AG08395 (cell line): ENCODE results near the gene APBA2.
"Not testable (repeated sequence)": the region's sequence is repeated elsewhere in the genome, so short reads cannot be mapped to it uniquely, and the experiment has no call there.

ENCODE experiments used
- DNase-seq: peaks from one replicate; pipeline ENCODE4 v3.0.0; 2012; ENCODE audit warnings: mixed read lengths, low spot score

The APBA2 gene

DNA sequence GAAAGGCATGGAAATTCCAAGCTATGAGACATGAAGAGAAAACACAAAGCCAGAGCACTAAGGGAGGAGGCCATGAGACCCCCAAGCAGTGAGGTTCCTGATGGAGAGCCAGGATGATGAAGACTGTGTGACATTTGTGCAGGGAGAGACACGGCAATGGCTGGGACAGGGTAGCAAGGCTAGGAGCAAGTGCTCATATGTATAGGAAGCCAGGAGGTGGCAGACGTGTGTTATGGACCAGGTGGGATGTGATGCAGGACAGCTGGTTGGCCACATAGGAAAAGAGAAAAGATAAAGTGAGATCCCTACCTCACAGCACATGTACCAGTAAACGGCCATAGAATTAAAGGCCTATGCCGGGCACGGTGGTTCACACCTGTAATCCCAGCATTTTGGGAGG, 112.7 kb downstream of the APBA2 start:
- no peak for DNase-seq

DNA sequence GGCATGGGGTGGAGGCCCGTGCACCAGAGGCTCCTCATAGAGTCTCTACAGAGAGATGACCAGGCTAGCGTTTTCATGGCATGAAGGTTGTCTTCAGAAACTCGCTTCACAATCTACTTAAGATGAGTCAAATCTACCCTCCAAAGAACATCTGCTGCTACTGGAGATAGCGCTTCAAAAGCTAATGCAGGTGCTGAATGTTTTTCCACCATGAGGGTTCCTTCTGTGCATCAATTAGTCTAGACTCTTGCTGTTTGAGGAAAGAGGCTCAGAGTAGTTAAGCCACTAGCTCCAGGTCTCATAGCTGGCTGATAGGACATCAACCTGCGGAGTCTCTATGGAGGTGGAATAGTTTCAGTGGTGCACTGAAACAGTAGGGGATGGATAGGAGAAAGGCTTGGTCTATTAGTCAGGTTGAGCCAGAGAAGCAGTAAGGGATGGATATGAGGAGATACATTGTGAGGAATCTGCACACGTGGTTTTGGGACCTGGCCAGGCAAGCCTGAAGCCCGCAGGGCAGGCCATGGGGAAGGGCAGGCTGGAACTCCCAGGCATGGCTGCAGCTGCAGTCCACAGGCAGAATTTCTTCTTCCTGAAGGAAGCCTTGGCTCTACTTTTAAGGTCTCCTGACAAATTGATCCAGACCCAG, 117.5 kb downstream of the APBA2 start:
- no peak for DNase-seq

DNA sequence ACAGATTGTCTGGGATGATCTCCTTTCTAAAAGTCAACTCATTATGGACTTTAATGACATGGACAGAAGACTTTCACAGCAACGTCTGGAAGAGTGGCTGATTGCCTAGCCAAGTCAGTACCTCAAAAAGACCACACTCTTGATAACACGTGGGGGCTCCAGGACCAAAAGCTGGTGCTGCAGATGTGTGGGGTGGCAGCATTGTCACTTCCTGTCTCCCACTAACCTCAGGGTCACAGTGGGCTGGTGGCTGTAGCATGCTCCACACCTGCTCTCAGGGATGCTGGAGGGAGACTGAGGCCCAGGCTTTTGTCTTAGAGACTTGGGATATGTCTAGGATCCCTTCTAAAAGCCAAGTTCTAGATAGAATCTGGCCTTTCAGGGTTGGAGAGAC, 118.1 kb downstream of the APBA2 start:
- DNase-seq: no peak

DNA sequence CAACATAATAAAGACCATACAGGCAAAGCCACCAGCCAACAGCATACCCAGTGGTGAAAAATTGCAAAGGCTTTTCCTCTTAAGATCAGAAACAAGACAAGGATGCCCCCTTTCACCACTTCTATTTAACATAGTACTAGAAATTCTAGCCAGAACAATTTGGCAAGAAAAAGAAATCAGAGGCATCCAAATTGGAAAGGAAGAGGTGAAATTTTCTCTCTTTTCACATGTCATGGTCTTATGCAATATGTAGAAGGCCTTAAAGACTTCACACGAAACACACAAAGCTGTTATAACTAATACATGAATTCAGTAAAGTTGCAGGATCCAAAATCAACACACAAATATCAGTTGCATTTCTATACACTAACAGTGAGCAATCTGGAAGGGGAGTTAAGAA, 120.2 kb downstream of the APBA2 start:
- no peak for DNase-seq

DNA sequence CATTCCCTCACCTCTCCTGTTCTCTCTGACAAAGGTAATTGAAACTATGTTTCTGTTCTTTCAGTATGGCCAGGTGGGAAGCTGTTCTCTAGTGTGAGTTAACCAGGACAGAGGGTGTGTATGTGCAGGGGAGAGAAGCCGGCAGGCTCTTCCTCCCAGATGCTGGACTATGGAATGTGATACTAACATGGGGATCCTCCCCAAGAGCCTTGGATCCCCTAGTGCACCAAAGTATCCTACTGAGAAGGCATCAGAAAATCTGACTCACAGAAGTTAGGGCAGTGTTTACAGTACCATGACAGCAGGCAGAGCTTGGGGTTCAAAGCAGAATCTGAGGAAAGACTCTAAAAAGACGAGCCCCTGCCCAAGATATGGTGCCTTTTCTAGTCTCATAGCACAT, 123.1 kb downstream of the APBA2 start:
- no peak for DNase-seq

DNA sequence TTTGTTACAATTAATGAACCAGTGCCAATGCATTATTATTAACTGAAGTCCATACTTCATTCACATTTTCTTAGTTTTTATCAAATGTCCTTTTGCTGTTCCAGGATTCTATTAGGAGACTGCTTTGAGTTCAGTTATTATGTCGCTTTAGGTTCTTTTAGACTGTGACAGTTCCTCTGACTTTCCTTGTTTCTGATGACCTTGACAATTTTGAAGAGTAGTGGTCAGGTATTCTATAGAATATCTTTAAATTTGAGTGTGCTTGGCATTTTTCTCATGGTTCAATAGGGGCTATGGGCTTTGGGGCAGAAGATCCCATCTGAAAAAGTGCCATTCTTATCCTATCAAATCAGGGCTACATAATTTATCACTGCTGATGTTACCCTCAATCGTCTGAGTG, 126.3 kb downstream of the APBA2 start:
- no peak for DNase-seq

DNA sequence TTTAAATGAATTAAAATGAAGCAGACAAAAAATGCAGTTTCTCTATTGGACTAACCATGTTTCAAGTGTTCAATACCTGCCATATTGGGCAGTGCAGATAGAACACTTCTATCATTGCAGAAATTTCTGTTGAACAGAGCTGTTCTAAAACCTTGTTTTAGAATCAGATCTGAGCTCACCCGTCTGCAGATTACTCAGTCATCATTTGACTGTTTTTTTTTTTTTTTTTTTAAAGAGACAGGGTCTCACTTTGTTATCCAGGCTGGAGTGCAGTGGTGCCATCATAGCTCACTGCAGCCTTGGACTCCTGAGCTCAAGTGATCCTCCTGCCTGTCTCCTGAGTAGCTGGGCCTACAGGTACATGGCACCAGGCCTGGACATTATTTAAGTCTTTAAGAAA, 128.7 kb downstream of the APBA2 start:
- no peak for DNase-seq

DNA sequence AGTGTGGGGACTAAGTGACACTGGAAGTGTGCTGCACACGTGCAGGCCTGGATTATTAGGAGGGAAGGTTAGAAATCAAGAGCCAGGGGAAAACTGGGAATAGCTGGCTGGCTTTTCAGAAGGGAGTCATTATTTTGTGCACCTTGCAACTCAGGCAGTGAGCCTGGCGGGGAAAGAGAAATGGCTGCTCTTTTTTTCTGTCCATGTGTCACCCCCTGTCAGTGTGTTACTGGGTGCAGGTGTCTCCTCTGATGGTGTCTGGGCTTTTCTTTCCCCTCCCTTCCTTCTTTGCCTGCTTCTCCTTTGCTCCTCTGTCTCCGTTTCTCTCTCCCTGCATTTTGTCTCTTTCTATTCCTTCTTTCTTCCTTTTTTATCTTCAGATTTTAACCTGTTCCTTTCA, 130.7 kb downstream of the APBA2 start:
- DNase-seq: no peak

DNA sequence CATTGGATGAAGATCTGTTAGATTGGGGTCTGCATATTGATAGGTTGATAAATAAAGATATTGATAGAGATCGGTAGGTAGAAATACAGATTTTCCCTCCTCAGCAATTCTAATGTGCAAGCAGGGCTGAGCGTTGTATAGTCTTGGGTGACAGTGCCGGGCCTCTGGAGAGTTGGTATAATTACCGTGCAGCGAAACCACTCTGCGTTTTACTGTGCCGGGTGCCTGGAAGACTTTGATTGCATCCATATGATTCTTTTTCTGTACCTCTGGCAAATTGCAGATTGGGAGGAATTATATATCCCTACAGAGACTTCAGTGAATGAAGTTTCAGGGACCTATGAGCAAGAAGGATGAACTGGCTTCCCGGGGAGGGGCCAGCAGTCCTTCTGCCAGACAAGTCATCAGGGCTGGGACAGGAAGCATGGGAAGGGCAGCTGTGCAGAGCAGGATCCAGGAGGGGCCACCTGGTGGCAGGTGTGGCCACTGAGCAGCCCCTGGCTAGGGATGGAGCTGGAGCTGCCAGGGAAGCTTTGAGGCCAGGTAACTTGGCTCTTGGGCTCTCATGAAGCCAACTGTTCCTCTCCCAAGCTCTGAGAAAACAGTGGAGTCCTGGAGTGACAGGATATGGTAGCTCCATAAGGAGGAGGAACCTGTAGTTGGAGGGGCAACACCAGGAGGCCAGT, 132.5 kb downstream of the APBA2 start:
- no peak for DNase-seq

DNA sequence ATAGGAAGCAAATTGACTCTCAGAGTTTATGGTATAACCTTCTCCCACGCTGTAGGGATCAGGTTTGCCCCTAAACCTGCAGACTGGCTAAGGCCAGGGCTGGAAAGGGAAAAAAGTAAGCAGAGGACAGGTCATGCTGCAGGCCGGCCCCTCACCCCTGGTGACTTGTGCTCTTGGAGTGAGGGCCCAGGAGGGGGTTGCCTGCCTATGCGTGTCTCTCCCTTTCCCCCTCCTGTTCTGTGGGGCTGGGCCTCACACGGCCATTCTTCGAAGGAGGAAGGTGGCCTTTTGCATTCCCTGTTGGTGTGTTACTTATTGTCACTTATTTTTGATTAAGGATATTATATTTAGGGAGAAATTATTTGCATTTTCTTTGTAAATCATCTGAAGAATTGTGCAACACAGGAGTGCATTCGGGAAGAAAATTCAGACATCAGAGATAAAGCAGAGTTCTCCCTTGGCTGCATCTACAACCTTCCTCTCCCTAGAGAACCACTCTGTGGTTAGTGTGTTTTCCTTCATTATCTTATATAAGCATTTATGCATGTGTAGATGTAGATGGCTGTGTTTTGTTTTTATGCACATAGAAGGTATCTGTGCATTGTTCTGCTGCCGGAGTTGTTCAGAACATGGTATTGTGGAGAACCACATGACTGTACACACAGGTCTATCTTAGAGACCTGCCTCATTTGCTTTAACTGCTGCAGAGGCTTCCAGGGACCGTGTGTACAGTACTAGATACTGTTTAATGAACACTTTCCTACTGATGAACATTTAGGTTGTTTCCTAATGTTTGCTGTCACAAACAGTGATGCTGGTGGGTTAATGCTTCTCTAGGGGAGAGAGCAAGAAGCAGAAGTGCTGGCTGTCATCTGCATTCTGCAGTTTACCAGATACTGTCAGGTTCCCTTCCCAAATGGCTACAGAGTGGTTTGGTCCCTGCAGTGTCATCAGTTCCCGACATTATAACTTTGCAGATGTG, 133.5 kb downstream of the APBA2 start:
- DNase-seq: no peak

DNA sequence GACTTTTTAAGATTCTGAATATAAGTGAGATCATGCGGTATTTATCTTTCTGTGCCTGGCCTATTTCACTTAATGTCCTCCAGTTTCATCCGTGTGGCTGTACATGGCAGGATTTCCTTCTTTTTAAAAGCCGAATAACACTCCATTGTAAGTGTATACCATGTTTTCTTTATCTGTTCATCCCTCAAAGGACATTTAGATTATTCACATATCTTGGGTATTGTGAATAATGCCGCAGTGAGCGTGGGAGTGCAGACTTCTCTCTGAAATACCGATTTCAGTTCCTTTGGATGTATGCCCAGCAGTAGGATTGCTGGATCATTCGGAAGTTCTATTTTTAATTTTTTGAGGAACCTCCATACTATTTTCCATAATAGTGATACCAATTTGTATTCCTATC, 136.1 kb downstream of the APBA2 start:
- DNase-seq: no peak

DNA sequence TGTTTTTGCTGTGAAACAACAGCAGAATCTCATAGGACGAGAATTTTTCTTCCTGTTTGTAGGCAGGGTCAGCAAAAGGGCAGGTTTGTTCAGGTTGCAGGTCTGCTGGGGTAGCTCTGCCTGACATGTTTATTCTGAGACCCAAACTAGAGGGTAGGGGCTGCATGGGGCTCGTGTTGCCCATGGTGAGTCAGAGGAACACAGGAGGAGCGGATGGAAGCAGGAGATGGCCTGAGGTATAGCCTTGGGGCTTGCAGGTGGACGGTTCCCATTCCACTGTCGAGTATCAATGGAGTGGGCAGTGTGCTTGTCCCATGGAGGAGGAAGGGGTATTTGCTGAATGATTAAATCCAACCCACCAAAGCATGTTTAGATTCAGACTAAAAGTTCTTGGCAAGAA, 138.9 kb downstream of the APBA2 start:
- no peak for DNase-seq

DNA sequence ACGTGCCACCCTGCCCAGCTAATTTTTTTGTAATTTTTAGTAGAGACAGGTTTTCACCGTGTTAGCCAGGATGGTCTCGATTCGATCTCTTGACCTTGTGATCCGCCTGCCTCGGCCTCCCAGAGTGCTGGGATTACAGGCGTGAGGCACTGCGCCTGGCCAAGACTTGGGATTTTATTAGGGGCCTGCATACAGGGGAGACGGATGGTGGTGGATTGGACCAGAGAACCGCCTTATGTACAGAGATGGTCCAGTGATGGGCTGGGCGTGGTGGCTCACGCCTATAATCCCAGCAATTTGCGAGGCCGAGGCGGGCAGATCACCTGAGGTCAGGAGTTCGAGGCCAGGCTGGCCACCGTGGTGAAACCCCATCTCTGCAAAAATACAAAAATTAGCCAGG, 139.6 kb downstream of the APBA2 start:
- DNase-seq: not testable (repeated sequence)

DNA sequence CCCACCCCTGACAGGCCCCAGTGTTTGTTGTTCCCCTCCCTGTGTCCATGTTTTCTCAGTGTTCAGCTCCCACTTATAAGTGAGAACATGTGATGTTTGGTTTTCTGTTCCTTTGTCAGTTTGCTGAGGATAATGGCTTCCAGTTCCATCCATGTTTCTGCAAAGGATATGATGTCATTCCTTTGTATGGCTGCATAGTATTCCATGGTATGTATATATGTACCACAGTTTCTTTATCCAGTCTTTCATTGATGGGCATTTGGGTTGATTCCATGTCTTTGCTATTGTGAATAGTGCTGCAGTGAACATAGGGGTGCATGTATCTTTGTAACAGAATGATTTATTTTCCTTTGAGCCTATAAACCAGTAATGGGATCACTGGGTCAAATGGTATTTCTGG, 142.4 kb downstream of the APBA2 start:
- DNase-seq: not testable (repeated sequence)

DNA sequence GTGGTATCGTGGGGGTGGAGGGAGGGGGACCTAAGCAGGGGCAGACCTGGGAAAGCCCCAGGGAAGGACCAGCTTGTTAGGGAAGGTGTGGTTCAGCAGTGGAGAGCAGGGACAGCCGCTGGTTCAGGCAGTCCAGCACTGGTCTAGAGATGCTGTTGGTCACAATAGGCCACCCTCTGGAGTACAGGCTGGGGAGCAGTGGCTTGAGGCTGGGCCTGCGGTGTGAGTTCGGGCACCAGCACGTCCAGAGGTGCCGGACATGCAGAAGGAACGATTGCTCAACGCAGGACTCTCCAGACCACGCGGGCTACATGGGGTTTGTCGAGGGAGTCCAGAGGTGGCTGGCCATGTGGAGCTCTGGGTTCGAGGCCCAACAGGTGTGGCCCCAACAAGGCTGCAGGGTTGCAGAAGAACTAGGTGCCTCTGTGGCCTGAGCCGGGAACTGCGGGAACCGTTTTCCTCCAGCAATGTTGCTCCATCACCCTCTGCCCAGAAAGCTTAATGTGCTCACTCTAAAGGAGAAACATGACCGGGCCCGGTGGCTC, 143.9 kb downstream of the APBA2 start:
- no peak for DNase-seq

DNA sequence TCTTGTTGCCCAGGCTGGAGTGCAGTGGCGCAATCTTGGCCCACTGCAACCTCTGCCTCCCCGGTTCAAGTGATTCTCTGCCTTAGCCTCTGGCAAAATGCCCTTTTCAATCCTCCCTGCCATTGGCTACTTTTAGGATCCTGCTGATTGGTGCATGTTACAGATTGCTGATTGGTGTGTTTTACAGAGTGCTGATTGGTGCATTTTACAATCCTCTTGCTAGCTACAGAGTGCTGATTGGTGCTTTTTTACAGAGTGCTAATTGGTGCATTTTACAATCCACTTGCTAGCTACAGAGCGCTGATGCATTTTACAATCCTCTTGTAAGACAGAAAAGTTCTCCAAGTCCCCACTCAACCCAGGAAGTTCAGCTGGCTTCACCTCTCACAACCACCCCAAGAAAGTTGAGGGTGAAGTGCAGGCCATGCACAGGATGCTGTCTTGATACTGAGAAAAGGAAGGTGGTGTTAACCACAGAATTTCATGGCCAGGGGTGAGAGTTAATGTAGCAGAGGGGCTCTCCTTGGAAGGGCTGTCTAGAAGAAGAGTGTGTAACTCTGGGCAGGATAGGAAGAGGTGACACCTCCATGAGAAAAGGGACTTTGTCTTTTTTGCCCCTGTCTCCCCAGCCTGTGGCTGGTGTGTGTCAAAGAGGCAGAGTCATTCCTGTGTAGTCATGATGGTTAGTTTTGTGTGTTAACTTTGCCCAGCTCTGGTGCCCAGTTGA, 145.9 kb downstream of the APBA2 start:
- no peak for DNase-seq

DNA sequence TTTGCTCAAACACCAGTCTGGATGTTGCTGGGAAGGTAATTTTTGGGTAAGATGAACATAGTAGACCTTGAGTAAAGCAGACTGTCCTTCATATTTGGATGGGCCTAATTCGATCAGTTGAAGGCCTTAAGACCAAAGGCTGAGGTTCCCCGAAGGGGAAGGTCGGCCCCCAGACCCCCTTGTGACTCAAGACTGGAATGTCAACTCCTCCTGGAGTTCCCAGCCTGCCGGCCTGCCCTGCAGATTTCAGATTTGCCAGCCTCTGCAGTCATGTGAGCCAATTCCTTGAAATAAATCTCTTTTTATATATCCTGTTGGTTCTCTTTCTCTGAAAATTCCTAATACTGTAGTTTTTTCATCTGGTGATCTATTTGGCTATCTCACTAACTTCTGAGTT, 146.5 kb downstream of the APBA2 start:
- no peak for DNase-seq

DNA sequence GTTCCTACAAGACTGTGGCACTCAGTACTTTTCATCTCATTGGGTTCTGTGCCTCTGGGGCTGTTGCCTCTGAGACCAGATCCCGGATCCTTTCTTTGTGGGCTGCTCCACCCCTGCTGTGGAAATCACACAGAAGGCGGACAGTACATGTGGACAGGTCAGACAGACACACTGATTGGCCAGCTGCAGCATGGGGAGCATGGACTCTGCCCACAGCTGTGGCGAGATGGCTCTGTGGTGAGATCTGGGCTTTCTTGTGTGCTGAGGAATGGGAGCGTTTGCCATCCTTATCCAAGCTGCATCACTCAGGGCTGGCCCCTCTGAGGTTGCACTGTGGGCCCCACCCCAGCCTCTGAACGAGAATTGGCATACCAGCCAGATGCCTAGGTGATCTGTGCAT, 147.0 kb downstream of the APBA2 start:
- DNase-seq: no peak

DNA sequence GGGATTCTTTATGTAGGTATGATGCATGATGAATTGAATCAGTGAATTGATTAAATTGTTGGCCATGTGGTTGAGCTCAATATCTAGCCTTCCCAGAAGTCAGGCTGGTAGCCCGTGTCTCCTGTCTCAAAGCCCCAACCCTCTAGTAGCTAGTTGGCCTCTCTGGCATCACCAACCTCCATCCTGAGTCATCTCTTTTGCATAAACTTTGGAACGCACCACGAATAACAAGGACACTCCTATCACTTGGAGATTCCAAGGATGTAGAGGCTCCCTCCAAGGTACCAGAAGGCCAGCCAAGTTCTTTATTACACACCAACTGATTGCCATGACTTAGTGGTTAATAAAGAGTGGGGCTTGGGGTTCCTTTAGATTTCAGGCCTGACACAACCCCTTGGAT, 148.4 kb downstream of the APBA2 start:
- no peak for DNase-seq

DNA sequence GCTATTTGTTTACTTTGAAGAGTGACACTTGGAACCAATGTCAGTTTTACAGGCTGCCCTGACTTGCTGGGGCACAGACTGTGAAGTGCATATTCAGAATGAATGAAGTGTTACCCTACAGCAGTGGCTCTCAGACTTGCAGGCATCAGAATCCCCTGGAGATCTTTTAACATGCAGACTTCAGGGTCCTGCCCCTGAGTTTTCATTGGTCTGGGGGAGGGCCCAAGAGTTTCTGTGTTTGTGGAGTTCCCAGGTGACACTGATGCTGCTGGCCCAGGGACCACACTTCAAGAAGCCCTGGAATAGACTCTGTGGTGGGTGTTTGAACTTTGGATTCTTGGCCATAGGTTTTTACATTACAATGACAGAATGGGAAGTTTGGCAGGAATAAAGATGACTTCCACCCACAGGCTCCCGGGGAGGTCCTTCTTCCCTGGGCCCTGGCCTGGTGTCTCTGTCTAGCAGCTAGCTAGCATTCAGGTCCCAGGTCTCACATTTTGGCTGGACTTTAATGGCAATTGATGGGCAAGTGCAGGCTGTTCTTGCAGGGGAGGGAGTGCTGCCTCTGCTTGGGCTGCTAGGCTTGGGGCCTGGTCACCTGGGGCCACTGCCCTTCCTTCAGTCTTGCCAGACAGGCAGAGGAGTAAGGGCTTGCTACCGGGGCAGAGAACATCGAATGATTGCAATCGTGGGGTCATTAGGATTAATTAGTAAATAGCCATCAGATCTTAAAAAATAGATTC, 149.0 kb downstream of the APBA2 start:
- DNase-seq: no peak
